ENCODE results near the gene WWC2.

WWC2 gene

GRCh38 chr4:183158062-183158461 is 59.0 kb downstream of the WWC2 start:
- Mint-ChIP-seq H3K9me3 (no peaks in the 10 kb centered on the region), H3K27ac (no peak overlapping the region), H3K4me1 (no peaks in the 10 kb centered on the region), H3K36me3 (ENCODE audit: low read depth) (no peaks in the 10 kb centered on the region), H3K4me3 (no peak overlapping the region), H3K27me3 (no peaks in the 10 kb centered on the region)
- DNase-seq (no peak), ATAC-seq (no peak)

- Mint-ChIP-seq H3K27ac (no peak overlapping the region), H3K9me3 (no peaks in the 10 kb centered on the region), H3K4me3 (no peak overlapping the region), H3K27me3 (no peaks in the 10 kb centered on the region), H3K36me3 (ENCODE audit: low read depth) (no peaks in the 10 kb centered on the region), H3K4me1 (no peaks in the 10 kb centered on the region)
- no peak for DNase-seq
- peak; percentile 33 for ATAC-seq
Measured at GRCh38 chr4:183161630-183162029, 62.6 kb downstream of the WWC2 start.

GRCh38 chr4:183163135-183163534 is 64.1 kb downstream of the WWC2 start:
- Mint-ChIP-seq H3K36me3 (ENCODE audit: low read depth) (no peaks in the 10 kb centered on the region), H3K4me3 (no peak overlapping the region), H3K4me1 (no peaks in the 10 kb centered on the region), H3K27ac (no peak overlapping the region), H3K27me3 (peaks cover 2% of the 10 kb centered on the region), H3K9me3 (no peaks in the 10 kb centered on the region)
- no peak for DNase-seq
- no peak for ATAC-seq

- Mint-ChIP-seq H3K36me3 (ENCODE audit: low read depth) (no peaks in the 10 kb centered on the region), H3K27ac (no peak overlapping the region), H3K27me3 (peaks cover 2% of the 10 kb centered on the region), H3K4me3 (no peak overlapping the region), H3K4me1 (no peaks in the 10 kb centered on the region), H3K9me3 (no peaks in the 10 kb centered on the region)
- DNase-seq (no peak), ATAC-seq (no peak)
Measured at GRCh38 chr4:183164963-183165362, 65.9 kb downstream of the WWC2 start.

- Mint-ChIP-seq H3K36me3 (ENCODE audit: low read depth) (no peaks in the 10 kb centered on the region), H3K4me1 (no peaks in the 10 kb centered on the region)
Measured at GRCh38 chr4:183165376-183165775, 66.3 kb downstream of the WWC2 start.

GRCh38 chr4:183170894-183171293 is 71.8 kb downstream of the WWC2 start:
- ATAC-seq (no peak), DNase-seq (no peak)
- H3K9me3 Mint-ChIP-seq: no peaks in the 10 kb centered on the region
- peaks cover 7% of the 10 kb centered on the region for H3K27me3 Mint-ChIP-seq
- H3K36me3 Mint-ChIP-seq (ENCODE audit: low read depth): no peaks in the 10 kb centered on the region
- no peaks in the 10 kb centered on the region for H3K4me1 Mint-ChIP-seq
- no peak overlapping the region for H3K4me3 Mint-ChIP-seq
- H3K27ac Mint-ChIP-seq: no peak overlapping the region

More at GRCh38 chr4:183165376-183165775, 66.3 kb downstream of the WWC2 start:
- Mint-ChIP-seq H3K27me3 (peaks cover 2% of the 10 kb centered on the region), H3K4me3 (no peak overlapping the region), H3K9me3 (no peaks in the 10 kb centered on the region), H3K27ac (no peak overlapping the region)
- DNase-seq (no peak), ATAC-seq (no peak)

- Mint-ChIP-seq H3K27me3 (peaks cover 7% of the 10 kb centered on the region), H3K36me3 (ENCODE audit: low read depth) (no peaks in the 10 kb centered on the region), H3K9me3 (no peaks in the 10 kb centered on the region), H3K4me1 (no peaks in the 10 kb centered on the region), H3K27ac (no peak overlapping the region), H3K4me3 (no peak overlapping the region)
- ATAC-seq (no peak), DNase-seq (no peak)
Measured at GRCh38 chr4:183171484-183172267, 72.6 kb downstream of the WWC2 start.

GRCh38 chr4:183172881-183173280 is 73.8 kb downstream of the WWC2 start:
- Mint-ChIP-seq H3K4me3 (no peak overlapping the region), H3K27ac (no peak overlapping the region), H3K27me3 (peaks cover 8% of the 10 kb centered on the region), H3K36me3 (ENCODE audit: low read depth) (no peaks in the 10 kb centered on the region), H3K9me3 (no peaks in the 10 kb centered on the region), H3K4me1 (no peaks in the 10 kb centered on the region)
- DNase-seq: no peak
- ATAC-seq: no peak

GRCh38 chr4:183173580-183174526 is 74.8 kb downstream of the WWC2 start:
- no peak overlapping the region for H3K27ac Mint-ChIP-seq
- no peak overlapping the region for H3K4me3 Mint-ChIP-seq

GRCh38 chr4:183175631-183176232 is 76.7 kb downstream of the WWC2 start:
- no peak overlapping the region for H3K4me3 Mint-ChIP-seq
- no peaks in the 10 kb centered on the region for H3K9me3 Mint-ChIP-seq
- no peak for DNase-seq
- no peaks in the 10 kb centered on the region for H3K36me3 Mint-ChIP-seq (ENCODE audit: low read depth)
- H3K27me3 Mint-ChIP-seq: peaks cover 16% of the 10 kb centered on the region
- no peaks in the 10 kb centered on the region for H3K4me1 Mint-ChIP-seq
- ATAC-seq: no peak
- no peak overlapping the region for H3K27ac Mint-ChIP-seq

More at GRCh38 chr4:183173580-183174526, 74.8 kb downstream of the WWC2 start:
- no peak for DNase-seq
- Mint-ChIP-seq H3K27me3 (peaks cover 8% of the 10 kb centered on the region), H3K36me3 (ENCODE audit: low read depth) (no peaks in the 10 kb centered on the region), H3K4me1 (no peaks in the 10 kb centered on the region), H3K9me3 (no peaks in the 10 kb centered on the region)
- no peak for ATAC-seq

GRCh38 chr4:183177001-183177400 is 77.9 kb downstream of the WWC2 start:
- Mint-ChIP-seq H3K27me3 (peaks cover 16% of the 10 kb centered on the region), H3K4me3 (no peak overlapping the region)

GRCh38 chr4:183178201-183178600 is 79.1 kb downstream of the WWC2 start:
- no peak for ATAC-seq
- H3K27ac Mint-ChIP-seq: no peak overlapping the region
- H3K4me3 Mint-ChIP-seq: no peak overlapping the region
- no peaks in the 10 kb centered on the region for H3K9me3 Mint-ChIP-seq
- H3K36me3 Mint-ChIP-seq (ENCODE audit: low read depth): no peaks in the 10 kb centered on the region
- no peaks in the 10 kb centered on the region for H3K4me1 Mint-ChIP-seq
- no peak for DNase-seq
- H3K27me3 Mint-ChIP-seq: peaks cover 14% of the 10 kb centered on the region

More at GRCh38 chr4:183177001-183177400, 77.9 kb downstream of the WWC2 start:
- Mint-ChIP-seq H3K27ac (no peak overlapping the region), H3K36me3 (ENCODE audit: low read depth) (no peaks in the 10 kb centered on the region), H3K4me1 (no peaks in the 10 kb centered on the region), H3K9me3 (no peaks in the 10 kb centered on the region)
- ATAC-seq (no peak), DNase-seq (no peak)

- Mint-ChIP-seq H3K9me3 (peaks cover 7% of the 10 kb centered on the region), H3K36me3 (ENCODE audit: low read depth) (peaks cover 4% of the 10 kb centered on the region), H3K4me1 (peaks cover 9% of the 10 kb centered on the region), H3K27ac (no peak overlapping the region), H3K4me3 (no peak overlapping the region), H3K27me3 (peaks cover 15% of the 10 kb centered on the region)
- ATAC-seq (no peak), DNase-seq (no peak)
Measured at GRCh38 chr4:183180096-183180495, 81.0 kb downstream of the WWC2 start.

GRCh38 chr4:183180621-183181020 is 81.6 kb downstream of the WWC2 start:
- Mint-ChIP-seq H3K27ac (no peak overlapping the region), H3K27me3 (peaks cover 17% of the 10 kb centered on the region), H3K9me3 (peaks cover 7% of the 10 kb centered on the region), H3K36me3 (ENCODE audit: low read depth) (peaks cover 4% of the 10 kb centered on the region), H3K4me3 (no peak overlapping the region), H3K4me1 (peaks cover 13% of the 10 kb centered on the region)
- DNase-seq: no peak
- ATAC-seq: no peak
